ENCODE measurements around the gene SMARCA1. TPM values are rescaled to one million over a fixed set of nuclear protein-coding genes. Genes with fewer than 3 reads are reported as not detected.
"Not testable (repeated sequence)": the region's sequence is repeated elsewhere in the genome, so short reads cannot be mapped to it uniquely, and the experiment has no call there.

SMARCA1 gene
- 10 to 100 TPM; 67.1 to 75.8 (median 69.2) TPM for total RNA-seq

GRCh38 chrX:129523079-129523911 is at the start of gene SMARCA1:
TSS of gene SMARCA1 (minus strand) at chrX:129523490. CDS start at chrX:129523370, 120 bp downstream.
- peak; percentile 58 for DNase-seq

GRCh38 chrX:129572422-129572821 is 49.1 kb upstream of the SMARCA1 start:
- Histone ChIP-seq H3K4me1 (no peaks in the 10 kb centered on the region), H3K9me3 (no peaks in the 10 kb centered on the region), H3K36me3 (peaks cover 12 to 15% of the 10 kb centered on the region in 2 donors), H3K27me3 (no peaks in the 10 kb centered on the region), H3K27ac (no peak overlapping the region), H3K4me3 (replicated peaks in 1 of 3) (no peak overlapping the region)
- TF ChIP-seq CTCF (IDR thresholded peaks at IDR 0.05), result no peak
- TF ChIP-seq POLR2A (IDR thresholded peaks at IDR 0.05), result no peak
- intact Hi-C loops (cut with DNase I), result no loop called here
- WGBS, 2 donors, result 75% methylated on average over 2 of the region's 2 CpGs
- DNase-seq, result no peak

More at GRCh38 chrX:129523079-129523911, at the start of gene SMARCA1:
- Histone ChIP-seq H3K27ac (peak within 1 kb of the TSS; percentile 88 to 94 (median 93)), H3K27me3 (no peaks in the 10 kb centered on the region), H3K9me3 (no peaks in the 10 kb centered on the region), H3K4me1 (no peaks in the 10 kb centered on the region), H3K36me3 (no peaks in the 10 kb centered on the region), H3K4me3 (replicated peaks in 1 of 3) (peak within 1 kb of the TSS; percentile 47 to 53 (median 51))
- peak in 1 of 2 donors; percentile 72 for TF ChIP-seq POLR2A (IDR thresholded peaks at IDR 0.05)
- no peak for TF ChIP-seq CTCF (IDR thresholded peaks at IDR 0.05)
- intact Hi-C loops (cut with DNase I), result no loop called here
- WGBS, 2 donors, result 1 to 3% methylated on average over 8 to 24 of the region's 54 CpGs

GRCh38 chrX:129568349-129568748 is 45.1 kb upstream of the SMARCA1 start:
- Histone ChIP-seq H3K27ac (no peak overlapping the region), H3K4me1 (peaks cover 0 to 8% of the 10 kb centered on the region in 2 donors), H3K4me3 (replicated peaks in 1 of 3) (no peak overlapping the region), H3K9me3 (no peaks in the 10 kb centered on the region), H3K27me3 (no peaks in the 10 kb centered on the region), H3K36me3 (peaks cover 0 to 3% of the 10 kb centered on the region in 2 donors)
- intact Hi-C loops (cut with DNase I), result no loop called here
- DNase-seq, result no peak
- TF ChIP-seq CTCF (IDR thresholded peaks at IDR 0.05), result no peak
- TF ChIP-seq POLR2A (IDR thresholded peaks at IDR 0.05), result no peak
- WGBS, 2 donors, result 96 to 100% methylated on average over 3 of the region's 3 CpGs

- H3K4me3 ChIP-seq (replicated peaks in 1 of 3), result no peak overlapping the region
- WGBS, 2 donors, result 8 to 11% methylated on average over 1 of the region's 1 CpG
- intact Hi-C loops (cut with DNase I), result no loop called here
- no peak for DNase-seq
- H3K9me3 ChIP-seq, result no peaks in the 10 kb centered on the region
- TF ChIP-seq POLR2A (IDR thresholded peaks at IDR 0.05) (no peak), CTCF (IDR thresholded peaks at IDR 0.05) (no peak)
- peaks cover 0 to 8% of the 10 kb centered on the region in 2 donors for H3K36me3 ChIP-seq
- peaks cover 0 to 8% of the 10 kb centered on the region in 2 donors for H3K4me1 ChIP-seq
- no peaks in the 10 kb centered on the region for H3K27me3 ChIP-seq
- no peak overlapping the region for H3K27ac ChIP-seq
Measured at GRCh38 chrX:129566073-129566472, 42.8 kb upstream of the SMARCA1 start.

- TF ChIP-seq CTCF (IDR thresholded peaks at IDR 0.05), result no peak
- WGBS, 2 donors, result 18 to 29% methylated on average over 2 to 3 of the region's 3 CpGs
- peak; percentile 25 to 33 for DNase-seq
- Histone ChIP-seq H3K27me3 (no peaks in the 10 kb centered on the region), H3K4me3 (replicated peaks in 1 of 3) (no peak overlapping the region), H3K9me3 (no peaks in the 10 kb centered on the region), H3K4me1 (peaks cover 0 to 8% of the 10 kb centered on the region in 2 donors), H3K27ac (no peak overlapping the region), H3K36me3 (peaks cover 0 to 8% of the 10 kb centered on the region in 2 donors)
- intact Hi-C loops (cut with DNase I), result no loop called here
Measured at GRCh38 chrX:129565046-129565650, 41.9 kb upstream of the SMARCA1 start.

- H3K9me3 ChIP-seq; H3K4me3 ChIP-seq (replicated peaks in 1 of 3); DNase-seq; H3K4me1 ChIP-seq; H3K27me3 ChIP-seq; H3K36me3 ChIP-seq; intact Hi-C loops (cut with DNase I); H3K27ac ChIP-seq: not testable (repeated sequence)
- 92 to 95% methylated on average over 2 of the region's 5 CpGs for WGBS, 2 donors
Measured at GRCh38 chrX:129564345-129564744, 41.1 kb upstream of the SMARCA1 start.
